NOMO-1 treated with DMSO at 0.1 percent for 48 hours (cell line): ENCODE results near the gene NYNRIN.
"Not testable (repeated sequence)": the region's sequence is repeated elsewhere in the genome, so short reads cannot be mapped to it uniquely, and the experiment has no call there.

Experiments
- DNase-seq: peaks from one replicate; lab custom pipeline; 2025; ENCODE audit not compliant: unreplicated experiment; lab: John Stamatoyannopoulos, UW

NYNRIN gene

DNA sequence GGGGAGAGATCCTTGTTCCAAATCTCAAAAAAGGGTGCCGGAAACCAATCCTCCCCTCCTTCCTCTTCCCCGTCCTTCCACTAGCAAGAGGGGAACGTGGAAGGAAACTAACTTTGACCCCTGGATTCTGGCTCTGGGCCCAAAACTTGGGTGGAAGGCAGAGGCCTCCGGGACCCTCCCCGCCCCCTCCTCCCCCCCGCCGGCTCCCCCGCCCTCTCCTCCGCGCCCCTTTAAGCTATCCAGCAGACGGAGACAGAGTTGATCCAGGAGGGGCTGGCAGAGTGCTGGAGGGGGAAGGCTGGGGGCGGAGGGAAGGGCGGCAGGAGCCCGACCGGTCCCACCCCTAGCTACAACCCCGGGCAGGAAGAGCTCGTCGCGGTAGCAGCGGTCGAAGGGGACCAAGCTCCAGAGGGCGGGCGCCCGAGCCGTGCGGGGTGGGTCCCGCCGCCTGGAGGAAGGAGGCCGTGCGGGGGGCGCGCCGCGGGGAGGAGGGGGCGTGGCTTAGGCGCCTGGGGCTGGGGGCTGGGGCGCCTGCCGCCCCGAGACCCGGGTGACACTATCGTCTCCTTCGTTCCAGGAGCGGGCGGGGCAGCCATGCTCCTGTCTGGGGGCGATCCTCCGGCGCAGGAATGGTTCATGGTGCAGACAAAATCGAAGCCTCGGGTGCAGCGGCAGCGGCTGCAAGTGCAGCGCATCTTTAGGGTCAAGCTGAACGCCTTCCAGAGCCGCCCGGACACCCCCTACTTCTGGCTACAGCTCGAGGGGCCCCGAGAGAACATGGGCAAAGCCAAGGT, at the start of gene NYNRIN:
TSS of gene NYNRIN (plus strand) at position 351 of the 794 bp plus-strand sequence. CDS start at position 595, 244 bp downstream.
- no peak for DNase-seq

DNA sequence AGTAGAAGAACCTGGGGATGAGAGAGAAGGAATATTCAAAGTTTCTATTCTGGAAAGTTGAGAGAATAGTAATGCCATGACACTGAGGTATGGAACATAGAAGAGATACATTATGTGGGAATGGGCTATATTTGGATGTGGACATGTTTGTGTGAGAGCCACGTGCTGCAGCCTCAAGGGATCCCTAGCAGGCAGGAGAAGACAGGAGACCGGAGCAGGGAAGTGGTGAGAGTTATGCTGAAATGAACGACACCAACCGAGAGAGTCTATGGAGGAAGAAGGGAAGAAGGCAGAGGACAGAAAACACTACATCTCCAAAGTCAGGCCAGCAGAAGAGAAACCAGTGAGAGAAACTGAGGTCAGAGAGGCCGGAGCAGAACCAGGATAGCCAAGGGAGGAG, 49.1 kb upstream of the NYNRIN start:
- no peak for DNase-seq

DNA sequence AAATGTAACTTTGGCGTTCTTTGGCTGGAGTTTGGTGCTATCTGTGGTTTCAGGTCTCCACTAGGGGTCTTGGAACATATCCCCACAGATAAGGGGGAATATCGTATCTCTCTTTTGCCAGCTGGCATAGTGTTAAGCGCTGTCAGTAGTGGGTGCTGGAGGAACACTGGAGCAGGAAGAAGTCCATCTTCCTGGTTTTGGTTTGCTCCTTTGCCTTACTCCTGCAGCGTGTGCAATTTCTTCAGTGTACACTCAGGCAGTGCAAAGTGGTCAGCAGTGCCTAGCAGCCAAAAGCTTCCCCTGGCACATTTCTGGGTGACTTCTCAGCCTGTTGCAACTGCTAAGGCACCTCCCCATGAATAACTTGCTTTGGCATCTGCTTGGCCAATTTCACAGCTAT, 47.3 kb upstream of the NYNRIN start:
- DNase-seq = no peak

DNA sequence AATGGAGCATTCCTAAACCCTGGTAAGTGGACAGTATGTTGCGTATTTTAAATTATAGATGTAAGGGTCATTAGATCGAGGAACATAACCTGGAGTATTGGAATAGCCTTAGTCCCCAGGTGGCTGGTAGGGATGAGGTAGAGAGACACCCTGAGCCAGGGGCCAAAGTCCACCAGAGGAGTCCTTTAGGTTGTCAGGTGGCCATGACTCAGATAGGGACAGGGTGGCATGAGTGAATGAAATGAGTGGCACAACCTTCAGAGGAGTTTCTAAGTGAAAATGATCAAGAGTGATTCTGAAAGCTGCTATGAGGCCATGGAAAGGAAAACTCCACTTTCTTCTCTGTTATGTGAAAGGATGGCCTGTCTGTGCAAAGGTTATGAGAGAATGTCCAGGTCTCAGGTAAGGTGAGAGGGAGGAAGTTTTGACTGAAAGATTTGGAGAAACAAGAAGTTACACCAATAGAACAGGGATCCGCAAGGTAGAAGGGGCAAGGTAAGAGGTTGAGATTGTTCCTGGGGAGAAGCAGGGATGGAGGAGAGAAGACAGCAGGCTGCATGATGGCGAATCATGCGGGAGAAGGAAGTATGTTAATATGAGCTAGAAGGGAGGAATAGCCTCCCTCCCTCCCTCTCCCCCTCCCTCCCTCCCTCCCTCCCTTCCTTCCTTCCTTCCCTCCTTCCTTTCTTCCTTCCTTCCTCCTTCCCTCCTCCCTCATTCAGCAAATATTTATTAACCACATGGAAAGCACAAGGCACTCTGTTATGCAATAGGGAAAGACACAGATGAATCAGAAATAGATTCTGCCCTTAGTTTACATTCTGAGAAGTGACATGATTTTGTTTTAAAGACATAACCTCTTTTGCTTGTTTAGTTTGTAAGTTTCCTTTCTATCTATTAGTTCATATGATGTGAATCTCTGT, 45.0 kb upstream of the NYNRIN start:
- DNase-seq = no peak

DNA sequence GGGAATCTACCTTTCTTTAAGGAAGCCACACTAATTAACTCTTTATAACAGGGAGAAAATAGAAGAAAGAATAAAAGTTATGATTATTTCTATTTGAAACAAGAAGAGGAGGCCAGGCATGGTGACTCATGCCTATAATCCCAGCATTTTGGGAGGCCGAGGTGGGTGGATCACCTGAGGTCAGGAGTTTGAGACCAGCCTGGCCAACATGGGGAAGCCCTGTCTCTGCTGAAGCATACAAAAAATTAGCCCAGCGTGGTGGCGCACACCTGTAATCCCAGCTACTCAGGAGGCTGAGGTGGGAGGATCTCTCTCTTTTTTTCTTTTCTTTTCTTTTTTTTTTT, 44.3 kb upstream of the NYNRIN start:
- DNase-seq = not testable (repeated sequence)

DNA sequence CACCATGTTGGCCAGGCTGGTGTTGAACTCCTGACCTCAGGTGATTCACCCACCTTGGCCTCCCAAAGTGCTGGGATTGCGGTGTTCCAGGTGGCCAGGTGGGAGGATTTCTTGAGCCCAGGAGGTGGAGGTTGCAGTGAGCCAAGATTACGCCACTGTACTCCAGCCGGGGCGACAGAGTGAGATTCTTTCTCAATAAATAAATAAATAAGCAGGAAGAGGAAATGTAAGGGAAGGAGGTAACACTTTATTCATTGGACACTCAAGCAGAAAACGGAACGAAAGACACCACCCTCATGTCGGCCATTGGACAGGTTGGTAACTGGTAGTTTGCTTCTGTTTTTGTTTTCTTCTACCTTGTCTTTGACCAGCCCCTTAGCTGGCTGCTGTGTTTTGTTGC, 43.8 kb upstream of the NYNRIN start:
- peak; percentile 10 for DNase-seq

DNA sequence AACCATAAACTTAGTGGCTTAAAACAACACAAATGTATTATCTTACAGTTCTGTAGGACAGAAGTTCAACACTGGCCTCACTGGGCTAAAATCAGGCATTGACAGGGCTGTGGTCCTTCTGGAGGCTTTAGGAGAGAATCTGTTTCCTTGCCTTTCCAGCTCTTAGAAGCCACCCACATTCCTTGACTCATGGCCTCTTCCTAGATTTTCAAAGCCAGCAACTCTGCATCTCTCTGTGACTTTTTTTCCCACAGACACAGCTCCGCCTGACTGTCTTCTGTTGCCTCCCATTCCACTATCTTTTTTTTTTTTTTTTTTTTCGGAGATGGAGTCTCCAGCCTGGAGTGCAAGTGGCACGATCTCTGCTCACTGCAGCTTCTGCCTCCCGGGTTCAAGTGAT, 42.6 kb upstream of the NYNRIN start:
- DNase-seq = no peak

DNA sequence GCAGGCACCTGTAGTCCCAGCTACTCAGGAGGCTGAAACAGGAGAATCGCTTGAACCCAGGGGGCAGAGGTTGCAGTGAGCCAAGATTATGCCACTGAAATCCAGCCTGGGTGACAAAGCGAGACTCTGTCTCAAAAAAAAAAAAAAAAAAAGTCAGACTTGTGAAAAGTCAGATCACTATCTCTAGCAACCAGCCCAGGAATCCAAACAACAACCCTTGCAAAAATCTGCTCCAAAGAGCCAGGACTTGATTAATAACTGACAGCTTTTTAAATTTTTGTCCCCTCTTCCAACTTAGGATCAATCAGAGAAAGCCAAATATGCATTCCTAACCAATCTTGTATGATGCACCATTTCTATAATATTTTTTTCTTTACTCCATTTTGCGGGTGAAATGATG, 38.5 kb upstream of the NYNRIN start:
- DNase-seq = no peak

DNA sequence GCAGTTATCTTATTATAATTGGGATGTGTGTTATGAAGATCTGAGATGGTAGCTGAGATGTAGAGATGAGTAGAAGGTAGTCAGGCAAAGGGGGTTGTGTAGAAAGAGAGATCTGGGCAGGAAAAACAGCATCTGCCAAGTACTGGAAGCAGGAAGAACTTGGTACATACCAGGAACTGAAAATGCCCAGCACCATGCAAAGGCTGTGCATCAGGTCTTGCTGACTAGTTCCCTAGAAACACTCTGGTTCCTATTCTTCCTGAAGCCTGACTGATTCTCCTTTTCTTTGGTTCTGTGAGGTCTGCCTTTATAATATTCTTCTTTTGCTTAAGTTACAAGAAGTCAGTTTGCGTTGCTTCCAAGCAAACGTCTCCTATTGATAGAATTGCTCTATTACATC, 37.5 kb upstream of the NYNRIN start:
- DNase-seq = peak; percentile 12

DNA sequence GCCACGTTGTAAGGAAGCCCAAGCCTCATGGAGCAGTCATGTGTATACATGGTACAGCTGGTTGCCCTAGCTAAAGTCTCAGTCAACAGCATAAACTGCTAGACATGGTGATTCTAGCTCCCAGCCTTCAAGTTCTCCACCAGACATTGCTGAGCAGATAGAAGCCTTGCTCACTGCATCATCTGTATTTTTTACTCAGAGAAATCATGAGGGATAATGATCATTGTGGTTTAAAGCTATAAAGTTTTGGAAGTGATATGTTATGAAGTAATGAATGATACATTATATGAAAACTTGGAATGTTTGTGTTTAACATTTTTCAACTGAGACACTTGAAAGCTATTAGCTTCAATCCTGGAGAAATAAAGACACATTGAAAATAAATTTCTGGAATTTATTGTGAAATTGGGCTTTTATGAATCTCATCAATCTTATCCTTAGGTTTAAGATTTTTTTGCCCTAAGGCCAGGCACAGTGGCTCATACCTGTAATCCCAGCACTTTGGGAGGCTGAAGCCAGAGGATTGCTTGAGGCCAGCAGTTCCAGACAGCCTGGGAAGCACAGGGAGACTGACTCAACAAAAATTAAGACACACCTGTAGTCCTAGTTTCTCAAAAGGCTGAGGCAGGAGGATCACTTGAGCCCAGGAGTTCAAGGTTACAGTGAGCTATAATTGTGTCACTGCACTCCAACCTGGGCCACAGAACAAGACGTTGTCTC, 36.4 kb upstream of the NYNRIN start:
- no peak for DNase-seq

DNA sequence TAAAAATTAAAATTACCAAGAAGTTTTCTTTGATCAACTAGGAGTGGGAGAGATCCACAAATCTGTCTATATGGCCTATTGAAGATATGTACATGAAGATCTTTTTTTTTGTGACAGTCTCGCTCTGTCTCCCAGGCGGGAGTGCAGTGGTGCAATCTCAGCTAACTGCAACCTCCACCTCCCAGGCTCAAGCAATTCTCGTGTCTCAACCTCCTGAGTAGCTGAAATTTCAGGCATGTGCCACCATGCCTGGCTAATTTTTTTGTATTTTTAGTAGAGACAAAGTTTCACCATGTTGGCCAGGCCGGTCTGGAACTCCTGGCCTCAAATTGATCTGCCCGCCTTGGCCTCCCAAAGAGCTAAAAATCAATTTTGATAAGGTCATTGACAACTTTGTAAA, 35.4 kb upstream of the NYNRIN start:
- DNase-seq = no peak

DNA sequence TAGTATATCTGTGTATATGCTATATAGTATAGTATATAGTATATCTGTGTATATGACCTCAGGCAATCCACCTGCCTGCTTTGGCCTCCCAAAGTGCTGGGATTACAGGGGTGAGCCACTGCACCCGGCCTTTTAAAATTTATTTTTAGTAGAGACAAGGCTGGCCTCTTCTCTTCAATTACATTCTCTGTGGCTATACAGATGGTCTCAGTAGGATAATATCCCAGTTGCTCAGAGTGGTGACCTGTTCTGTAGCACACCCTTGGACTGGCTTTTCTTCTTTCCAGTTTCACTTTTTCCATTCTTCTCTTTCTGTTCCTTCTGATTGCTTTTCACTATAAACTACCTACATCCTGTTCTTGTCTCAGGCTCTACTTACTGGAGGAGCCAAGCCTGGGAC, 34.0 kb upstream of the NYNRIN start:
- DNase-seq = no peak

DNA sequence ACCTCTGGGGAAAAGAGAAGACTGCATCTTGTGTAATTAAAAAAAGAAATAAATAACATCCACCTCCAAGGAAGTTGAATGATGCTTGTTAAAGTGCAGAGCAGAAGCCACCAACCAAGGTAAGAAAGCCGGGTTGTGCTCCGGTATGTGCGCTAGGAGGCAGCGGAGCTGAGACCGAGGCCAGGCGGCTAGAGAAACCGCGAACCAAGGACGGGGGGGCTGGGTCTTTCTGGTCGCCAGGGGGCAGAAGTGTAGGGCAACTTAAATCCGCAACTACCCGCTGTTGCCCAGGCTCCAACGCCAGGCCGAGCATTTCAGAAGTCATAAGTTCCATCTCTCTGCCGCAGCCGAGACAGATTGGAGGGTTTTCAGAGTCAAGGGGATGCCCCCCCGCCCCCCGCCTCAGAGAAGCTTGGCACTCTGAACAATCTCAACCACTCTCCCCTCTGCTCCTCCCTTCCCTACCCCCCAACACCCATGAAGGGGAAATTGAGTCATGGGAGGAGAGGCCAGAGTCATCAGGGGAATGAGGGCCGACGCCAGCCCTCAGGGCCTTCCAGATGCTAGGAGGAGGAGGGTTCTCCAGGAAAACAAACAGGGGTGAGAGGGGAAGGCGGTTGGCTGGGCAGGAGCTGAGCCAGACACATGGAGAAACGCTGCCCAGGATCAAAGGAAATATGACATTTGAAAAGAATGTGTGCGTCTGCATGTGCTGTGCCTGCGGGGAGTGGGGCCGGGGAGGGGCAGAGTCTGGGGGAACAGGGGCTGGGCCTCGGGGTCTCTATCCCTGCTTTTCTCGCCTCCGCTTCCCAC, 33.0 kb upstream of the NYNRIN start:
- peak; percentile 85 for DNase-seq

DNA sequence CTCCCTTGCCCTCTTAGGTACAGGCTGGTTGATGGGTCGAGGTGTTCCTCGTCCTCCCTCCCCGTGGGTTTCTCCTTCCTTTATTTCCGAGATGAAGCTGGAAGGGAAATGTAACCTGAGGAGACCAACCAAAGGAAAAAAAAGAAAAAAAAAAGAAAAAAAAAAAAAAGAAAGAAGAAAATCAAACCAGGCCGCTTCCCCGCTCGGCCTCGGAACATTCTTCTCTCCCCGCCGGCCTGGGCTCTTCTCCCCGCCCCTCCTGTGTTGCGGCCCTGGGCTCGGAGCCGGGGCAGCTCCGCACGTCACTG, 32.4 kb upstream of the NYNRIN start:
- DNase-seq = no peak

DNA sequence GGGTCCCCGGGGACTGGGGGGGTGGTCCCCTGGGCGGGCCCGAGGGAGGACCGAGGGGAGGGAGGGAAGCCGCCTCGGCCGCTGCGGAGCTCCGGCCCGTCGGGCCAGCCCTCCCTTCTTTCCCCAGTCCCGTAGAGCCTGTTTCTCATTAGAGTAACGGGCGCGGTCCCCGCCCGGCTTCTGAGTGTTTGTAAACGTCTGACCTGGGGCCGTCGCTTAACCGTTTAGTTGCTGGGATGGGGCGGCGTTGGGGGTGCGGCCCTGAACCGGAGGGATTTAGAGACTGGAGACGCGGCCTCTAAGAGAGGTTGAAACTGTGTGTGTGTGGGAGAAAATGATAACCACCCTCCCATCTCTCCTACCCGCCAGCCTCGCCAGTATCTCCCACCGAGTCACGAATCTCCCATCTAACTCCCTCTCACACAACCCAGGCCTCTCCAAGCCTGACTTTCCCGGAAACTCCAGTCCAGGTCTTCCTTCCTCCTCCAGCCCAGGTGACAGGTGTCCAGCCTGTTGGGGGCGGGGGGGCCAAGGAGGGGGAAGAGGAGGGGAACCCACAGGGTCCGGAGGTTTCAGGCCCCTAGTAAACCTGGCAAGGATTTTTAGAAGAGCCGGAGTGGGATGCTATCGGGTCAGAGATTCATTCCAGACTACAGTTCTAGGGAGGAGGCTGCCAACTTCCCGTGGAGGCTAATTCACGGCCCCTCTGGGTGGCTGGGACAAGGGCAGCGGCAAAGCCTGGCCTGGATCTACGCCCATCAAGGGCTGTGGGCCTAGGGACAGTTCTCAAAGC, 31.9 kb upstream of the NYNRIN start:
- no peak for DNase-seq

DNA sequence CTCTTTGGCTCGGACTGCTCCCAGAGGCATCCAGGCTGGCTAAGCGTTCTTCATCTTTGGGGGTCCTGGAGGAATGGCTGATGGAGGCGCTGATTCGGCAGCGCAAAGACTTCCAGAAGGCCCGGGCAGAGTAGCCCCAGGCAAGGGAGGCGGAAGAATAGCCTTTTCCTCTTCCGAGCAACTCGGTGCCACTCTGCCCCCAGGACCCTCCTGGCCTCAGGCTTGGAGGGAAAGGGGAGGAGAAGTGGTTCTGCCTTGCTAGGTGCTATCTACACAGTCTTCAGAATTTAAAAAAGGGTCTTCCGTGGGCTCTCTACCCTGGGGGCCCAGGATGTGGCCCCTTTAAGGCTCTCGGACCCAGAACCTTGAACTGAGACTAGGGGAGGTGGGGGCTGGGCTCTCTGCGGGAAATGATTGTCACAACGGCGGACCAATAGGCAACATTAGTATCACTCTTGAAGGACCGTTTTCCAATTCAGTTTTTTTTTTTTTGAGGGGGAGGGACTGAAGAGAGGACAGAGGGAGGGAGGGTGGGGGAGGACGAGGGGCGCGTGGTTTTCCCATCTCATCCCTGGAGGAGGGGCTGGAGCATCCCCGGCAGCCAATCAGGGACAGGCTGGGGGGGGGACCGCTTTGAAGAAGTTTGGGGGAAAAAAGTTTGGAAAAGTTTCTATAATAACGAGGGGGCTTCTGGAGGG, 31.1 kb upstream of the NYNRIN start, which contains the start of gene NFATC4:
TSS of gene NFATC4 (plus strand) at position 671 of the 698 bp plus-strand sequence. CDS start 157 bp downstream, outside the sequence.
- DNase-seq = no peak

DNA sequence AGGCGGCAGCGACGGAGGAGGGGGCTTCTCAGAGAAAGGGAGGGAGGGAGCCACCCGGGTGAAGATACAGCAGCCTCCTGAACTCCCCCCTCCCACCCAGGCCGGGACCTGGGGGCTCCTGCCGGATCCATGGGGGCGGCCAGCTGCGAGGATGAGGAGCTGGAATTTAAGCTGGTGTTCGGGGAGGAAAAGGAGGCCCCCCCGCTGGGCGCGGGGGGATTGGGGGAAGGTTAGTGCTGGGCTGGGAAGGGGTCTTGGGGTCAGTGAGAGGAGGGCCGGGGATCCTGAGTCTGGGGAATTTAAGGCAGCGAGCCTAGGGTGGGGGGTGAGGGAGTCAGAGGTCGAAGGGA, 30.6 kb upstream of the NYNRIN start:
- no peak for DNase-seq

DNA sequence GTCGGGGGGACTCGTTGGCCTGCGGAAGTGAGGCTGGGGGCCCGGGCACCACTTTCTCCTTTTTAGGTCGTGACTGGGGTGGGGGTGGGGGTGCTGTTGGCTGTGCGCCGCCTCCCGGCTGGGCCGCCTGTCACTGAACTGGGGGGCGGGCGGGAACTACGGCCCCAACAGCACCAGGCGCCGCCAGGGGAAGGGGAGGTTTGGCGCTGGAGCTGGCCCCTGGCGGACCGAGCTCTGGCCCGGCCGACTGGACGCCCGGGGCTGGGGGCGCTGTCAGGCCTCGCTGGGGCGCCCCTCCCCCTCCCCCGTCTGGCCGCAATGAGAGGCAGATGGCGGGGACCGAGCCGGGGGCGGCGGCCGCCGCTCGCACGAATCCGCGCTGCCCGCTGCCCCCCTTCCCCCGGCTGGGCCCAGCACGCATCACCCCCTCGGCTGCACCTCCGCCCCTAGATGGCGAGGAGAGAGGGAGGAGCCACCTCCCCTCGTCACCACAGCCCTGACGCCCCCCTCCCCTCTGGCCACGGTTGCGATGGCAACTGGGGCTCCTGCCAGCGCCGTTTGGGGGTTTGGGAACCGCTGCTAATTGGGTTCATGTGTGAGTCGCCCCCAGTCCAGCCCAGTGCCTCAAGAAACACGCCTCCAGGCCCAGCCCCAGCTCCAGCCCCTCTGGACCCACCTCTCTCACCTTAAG, 30.1 kb upstream of the NYNRIN start:
- no peak for DNase-seq

DNA sequence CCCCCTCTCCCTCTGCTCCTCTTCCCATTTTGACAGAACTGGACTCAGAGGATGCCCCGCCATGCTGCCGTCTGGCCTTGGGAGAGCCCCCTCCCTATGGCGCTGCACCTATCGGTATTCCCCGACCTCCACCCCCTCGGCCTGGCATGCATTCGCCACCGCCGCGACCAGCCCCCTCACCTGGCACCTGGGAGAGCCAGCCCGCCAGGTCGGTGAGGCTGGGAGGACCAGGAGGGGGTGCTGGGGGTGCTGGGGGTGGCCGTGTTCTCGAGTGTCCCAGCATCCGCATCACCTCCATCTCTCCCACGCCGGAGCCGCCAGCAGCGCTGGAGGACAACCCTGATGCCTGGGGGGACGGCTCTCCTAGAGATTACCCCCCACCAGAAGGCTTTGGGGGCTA, 29.3 kb upstream of the NYNRIN start:
- no peak for DNase-seq
